ENCODE results near the gene CLEC7A. TPM values are rescaled to one million over a fixed set of nuclear protein-coding genes. Genes with fewer than 3 reads are reported as not detected.

Gene CLEC7A
- total and polyA plus RNA-seq, 9 donors, result 1.9 to 12.7 (median 3.6) TPM

- Histone ChIP-seq H3K27me3 (no peaks in the 10 kb centered on the region), H3K4me3 (no peak overlapping the region), H3K36me3 (no peaks in the 10 kb centered on the region), H3K4me1 (ENCODE audit: insufficient read depth) (no peaks in the 10 kb centered on the region), H3K27ac (no peak overlapping the region), H3K9me3 (no peaks in the 10 kb centered on the region)
- WGBS, 3 donors, result 75 to 87% (median 80%) methylated on average over 13 of the region's 13 CpGs
- no peak for DNase-seq
- TF ChIP-seq POLR2A (IDR thresholded peaks at IDR 0.05) (no peak), EP300 (IDR thresholded peaks at IDR 0.05) (no peak), CTCF (IDR thresholded peaks at IDR 0.05) (no peak)
- intact Hi-C loops (cut with DNase I), result loop anchor here in 3 of 4 donors (5.0 to 10.0 kb wide), 3 partner anchors 102 to 112 kb away; partner anchors contain the start of gene CLEC9A (in 2 of the 3)
These were observed 6.7 kb upstream of the CLEC7A start for GRCh38 chr12:10136637-10137205.

GRCh38 chr12:10135126-10135525, 5.1 kb upstream of the CLEC7A start:
- no peaks in the 10 kb centered on the region for H3K27me3 ChIP-seq
- TF ChIP-seq POLR2A (IDR thresholded peaks at IDR 0.05) (no peak), CTCF (IDR thresholded peaks at IDR 0.05) (no peak), EP300 (IDR thresholded peaks at IDR 0.05) (no peak)
- H3K36me3 ChIP-seq, result no peaks in the 10 kb centered on the region
- intact Hi-C loops (cut with DNase I), result loop anchor here in 3 of 4 donors (5.0 to 10.0 kb wide), 3 partner anchors 100 to 110 kb away; partner anchors contain the start of gene CLEC9A (in 2 of the 3)
- WGBS, 3 donors, result 48 to 65% (median 60%) methylated on average over 4 of the region's 4 CpGs
- no peak for DNase-seq
- H3K9me3 ChIP-seq, result no peaks in the 10 kb centered on the region
- H3K4me3 ChIP-seq, result no peak overlapping the region
- H3K27ac ChIP-seq, result no peak overlapping the region
- no peaks in the 10 kb centered on the region for H3K4me1 ChIP-seq (ENCODE audit: insufficient read depth)

- intact Hi-C loops (cut with DNase I), result loop anchor here in 2 of 4 donors (10.0 kb wide), 2 partner anchors 98 to 108 kb away; partner anchors contain the start of gene CLEC9A (in 1 of the 2)
These were observed 2.9 kb upstream of the CLEC7A start for GRCh38 chr12:10132850-10133370.

GRCh38 chr12:10131111-10131690, 1.2 kb upstream of the CLEC7A start:
- Histone ChIP-seq H3K4me3 (no peak overlapping the region), H3K27me3 (no peaks in the 10 kb centered on the region), H3K4me1 (ENCODE audit: insufficient read depth) (no peaks in the 10 kb centered on the region), H3K27ac (no peak overlapping the region), H3K9me3 (no peaks in the 10 kb centered on the region), H3K36me3 (no peaks in the 10 kb centered on the region)
- WGBS, 3 donors, result 20 to 40% (median 30%) methylated on average over 2 of the region's 2 CpGs
- no peak for DNase-seq
- TF ChIP-seq CTCF (IDR thresholded peaks at IDR 0.05), result no peak
- intact Hi-C loops (cut with DNase I), result loop anchor here in 2 of 4 donors (10.0 kb wide), 2 partner anchors 96 to 106 kb away; partner anchors contain the start of gene CLEC9A (in 1 of the 2)

More at GRCh38 chr12:10132850-10133370, 2.9 kb upstream of the CLEC7A start:
- H3K27me3 ChIP-seq, result no peaks in the 10 kb centered on the region
- no peak for DNase-seq
- TF ChIP-seq EP300 (IDR thresholded peaks at IDR 0.05), result no peak
- no peak for TF ChIP-seq CTCF (IDR thresholded peaks at IDR 0.05)
- TF ChIP-seq POLR2A (IDR thresholded peaks at IDR 0.05), result no peak
- H3K4me3 ChIP-seq, result no peak overlapping the region
- H3K4me1 ChIP-seq (ENCODE audit: insufficient read depth), result no peaks in the 10 kb centered on the region
- no peaks in the 10 kb centered on the region for H3K36me3 ChIP-seq
- no peaks in the 10 kb centered on the region for H3K9me3 ChIP-seq
- no peak overlapping the region for H3K27ac ChIP-seq
- WGBS, 3 donors, result 83 to 90% (median 85%) methylated on average over 6 of the region's 6 CpGs

All from ovary (tissue), 9 donors.